Measurements from ENCODE around the gene ANKRD9. TPM values are rescaled to one million over a fixed set of nuclear protein-coding genes. Genes with fewer than 3 reads are reported as not detected.
A peak's percentile ranks its signal among the peaks of the same experiment; 100 is the strongest.

The ANKRD9 gene
- total and polyA plus RNA-seq, 2 experiments from 2014 or later, result 46.5 to 90.7 TPM

DNA sequence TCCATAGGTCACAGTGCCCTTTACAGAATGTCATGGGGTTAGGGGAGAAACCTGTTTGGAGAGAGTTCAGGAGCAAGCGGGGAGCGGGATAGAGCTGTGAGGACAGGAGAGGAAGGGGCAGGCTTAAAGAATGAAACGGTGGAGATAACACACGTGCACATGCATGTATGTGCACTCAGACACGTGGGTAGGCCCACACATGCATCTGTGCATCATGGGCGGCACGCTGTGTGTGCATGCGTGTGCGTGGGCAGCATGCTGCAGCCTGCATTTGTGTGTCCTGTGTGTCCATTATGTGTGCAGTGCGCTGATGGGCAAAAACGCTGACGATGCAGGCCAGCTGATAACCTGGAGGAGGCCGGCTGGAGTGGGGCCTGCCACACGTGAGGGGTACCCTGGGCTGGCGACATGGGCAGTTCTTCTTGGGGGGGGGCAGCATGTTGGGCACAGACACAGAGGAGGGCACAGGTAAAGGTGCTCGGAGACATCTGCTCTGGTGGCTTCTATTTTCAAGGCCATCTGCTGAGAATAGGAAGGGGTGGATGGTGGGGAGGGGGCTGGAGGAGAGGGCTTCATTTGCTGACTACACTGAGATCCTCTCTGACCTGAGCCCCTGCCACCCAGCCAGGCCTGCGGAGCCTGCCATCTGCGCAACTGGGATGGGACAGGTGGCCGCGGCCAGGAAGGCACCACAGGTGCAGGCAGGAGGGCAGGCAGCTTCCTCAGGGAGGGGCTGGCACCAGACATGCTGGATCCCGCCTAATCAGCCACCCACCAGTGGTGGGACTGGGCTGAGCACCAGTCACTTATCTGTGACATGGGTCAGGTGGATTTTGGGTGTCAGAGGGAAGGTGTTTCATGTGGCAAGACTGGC is 4.6 kb upstream of the ANKRD9 start:
- Histone ChIP-seq H4K20me1 (ENCODE audit: insufficient read depth, poor library complexity, severe bottlenecking) (no peaks in the 10 kb centered on the region), H3K4me2 (no peak overlapping the region), H3K36me3 (replicated peaks; ENCODE audit: insufficient read depth, low read depth) (no peaks in the 10 kb centered on the region), H3K9me2 (replicated peaks; ENCODE audit: insufficient read depth) (no peaks in the 10 kb centered on the region), H3K27ac (no peak overlapping the region), H3K27me3 (no peaks in the 10 kb centered on the region), H3K9me3 (ENCODE audit: low read depth) (no peaks in the 10 kb centered on the region), H2AFZ (no peak overlapping the region), H3K4me3 (no peak overlapping the region), H3K4me1 (ENCODE audit: insufficient read depth) (peaks cover 17% of the 10 kb centered on the region), H3K79me2 (no peaks in the 10 kb centered on the region)
- WGBS (ENCODE audit: low lambda C conversion rate, missing lambda C conversion rate), result 86% methylated on average over 21 of the region's 21 CpGs
- no peak for DNase-seq (ENCODE audit: low spot score)
- TF ChIP-seq EZH2 (IDR thresholded peaks at IDR 0.05; ENCODE audit: borderline replicate concordance) (no peak), EZH2phosphoT487 (IDR thresholded peaks at IDR 0.05; ENCODE audit: low read depth, severe bottlenecking, unreplicated experiment) (no peak)
- TF ChIP-seq, protein P1, sequence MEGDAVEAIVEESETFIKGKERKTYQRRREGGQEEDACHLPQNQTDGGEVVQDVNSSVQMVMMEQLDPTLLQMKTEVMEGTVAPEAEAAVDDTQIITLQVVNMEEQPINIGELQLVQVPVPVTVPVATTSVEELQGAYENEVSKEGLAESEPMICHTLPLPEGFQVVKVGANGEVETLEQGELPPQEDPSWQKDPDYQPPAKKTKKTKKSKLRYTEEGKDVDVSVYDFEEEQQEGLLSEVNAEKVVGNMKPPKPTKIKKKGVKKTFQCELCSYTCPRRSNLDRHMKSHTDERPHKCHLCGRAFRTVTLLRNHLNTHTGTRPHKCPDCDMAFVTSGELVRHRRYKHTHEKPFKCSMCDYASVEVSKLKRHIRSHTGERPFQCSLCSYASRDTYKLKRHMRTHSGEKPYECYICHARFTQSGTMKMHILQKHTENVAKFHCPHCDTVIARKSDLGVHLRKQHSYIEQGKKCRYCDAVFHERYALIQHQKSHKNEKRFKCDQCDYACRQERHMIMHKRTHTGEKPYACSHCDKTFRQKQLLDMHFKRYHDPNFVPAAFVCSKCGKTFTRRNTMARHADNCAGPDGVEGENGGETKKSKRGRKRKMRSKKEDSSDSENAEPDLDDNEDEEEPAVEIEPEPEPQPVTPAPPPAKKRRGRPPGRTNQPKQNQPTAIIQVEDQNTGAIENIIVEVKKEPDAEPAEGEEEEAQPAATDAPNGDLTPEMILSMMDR (IDR thresholded peaks at IDR 0.05; ENCODE audit: poor library complexity), result no peak

GRCh38 chr14:102512793-102513300 is 3.3 kb upstream of the ANKRD9 start:
- TF ChIP-seq, protein P1 (IDR thresholded peaks at IDR 0.05; ENCODE audit: poor library complexity), result no peak
- TF ChIP-seq EZH2 (IDR thresholded peaks at IDR 0.05; ENCODE audit: borderline replicate concordance) (no peak), EZH2phosphoT487 (IDR thresholded peaks at IDR 0.05; ENCODE audit: low read depth, severe bottlenecking, unreplicated experiment) (no peak)
- H3K27me3 ChIP-seq, result no peaks in the 10 kb centered on the region
- H4K20me1 ChIP-seq (ENCODE audit: insufficient read depth, poor library complexity, severe bottlenecking), result no peaks in the 10 kb centered on the region
- no peak overlapping the region for H3K4me2 ChIP-seq
- no peak overlapping the region for H3K27ac ChIP-seq
- H3K4me3 ChIP-seq, result no peak overlapping the region
- H3K36me3 ChIP-seq (replicated peaks; ENCODE audit: insufficient read depth, low read depth), result no peaks in the 10 kb centered on the region
- peaks cover 22% of the 10 kb centered on the region for H3K4me1 ChIP-seq (ENCODE audit: insufficient read depth)
- 88% methylated on average over 11 of the region's 11 CpGs for WGBS (ENCODE audit: low lambda C conversion rate, missing lambda C conversion rate)
- H2AFZ ChIP-seq, result no peak overlapping the region
- DNase-seq (ENCODE audit: low spot score), result no peak
- no peaks in the 10 kb centered on the region for H3K79me2 ChIP-seq
- no peaks in the 10 kb centered on the region for H3K9me3 ChIP-seq (ENCODE audit: low read depth)
- H3K9me2 ChIP-seq (replicated peaks; ENCODE audit: insufficient read depth), result no peaks in the 10 kb centered on the region

- H2AFZ ChIP-seq, result no peak overlapping the region
- H3K4me3 ChIP-seq, result no peak overlapping the region
- TF ChIP-seq EZH2 (IDR thresholded peaks at IDR 0.05; ENCODE audit: borderline replicate concordance) (no peak), EZH2phosphoT487 (IDR thresholded peaks at IDR 0.05; ENCODE audit: low read depth, severe bottlenecking, unreplicated experiment) (no peak)
- TF ChIP-seq, protein P1 (IDR thresholded peaks at IDR 0.05; ENCODE audit: poor library complexity), result no peak
- no peaks in the 10 kb centered on the region for H3K27me3 ChIP-seq
- H3K9me3 ChIP-seq (ENCODE audit: low read depth), result no peaks in the 10 kb centered on the region
- no peak for DNase-seq (ENCODE audit: low spot score)
- no peaks in the 10 kb centered on the region for H4K20me1 ChIP-seq (ENCODE audit: insufficient read depth, poor library complexity, severe bottlenecking)
- no peaks in the 10 kb centered on the region for H3K36me3 ChIP-seq (replicated peaks; ENCODE audit: insufficient read depth, low read depth)
- WGBS (ENCODE audit: low lambda C conversion rate, missing lambda C conversion rate), result 88% methylated on average over 5 of the region's 5 CpGs
- H3K79me2 ChIP-seq, result no peaks in the 10 kb centered on the region
- peaks cover 22% of the 10 kb centered on the region for H3K4me1 ChIP-seq (ENCODE audit: insufficient read depth)
- H3K27ac ChIP-seq, result peak overlapping the region; percentile 95
- no peaks in the 10 kb centered on the region for H3K9me2 ChIP-seq (replicated peaks; ENCODE audit: insufficient read depth)
- peak overlapping the region; percentile 99 for H3K4me2 ChIP-seq
Measured at GRCh38 chr14:102511538-102511937, 2.0 kb upstream of the ANKRD9 start.

All from hepatocyte (in vitro differentiated cells).